ES-I3 (cell line): Measurements from ENCODE around the gene ETFA.

Source experiments
- H3K36me3 ChIP-seq: 2 replicates; pipeline ENCODE4 v1.6.1; 2013; ENCODE audit warnings: mild to moderate bottlenecking, low read length, control low read depth, moderate library complexity; ENCODE audit not compliant: insufficient read depth
- H3K4me1 ChIP-seq: 2 replicates; pipeline ENCODE4 v1.6.1; 2013; ENCODE audit warnings: mild to moderate bottlenecking, control low read depth, low read length; ENCODE audit not compliant: insufficient read depth
- H3K9ac ChIP-seq: 2 replicates; pipeline ENCODE4 v1.6.1; 2013; ENCODE audit warnings: low read depth, mild to moderate bottlenecking, low read length, moderate library complexity
- H3K9me3 ChIP-seq: 2 replicates; pipeline ENCODE4 v1.6.1; 2013; ENCODE audit warnings: mild to moderate bottlenecking, low read length, moderate library complexity; ENCODE audit not compliant: control insufficient read depth, insufficient read depth

ETFA gene

GRCh38 chr15:76199106-76200082, 111.9 kb downstream of the ETFA start:
- Histone ChIP-seq H3K9me3 (no peaks in the 10 kb centered on the region), H3K36me3 (no peaks in the 10 kb centered on the region), H3K4me1 (peaks cover 4% of the 10 kb centered on the region; the same call in 1 of the 2 replicates), H3K9ac (no peak overlapping the region)

GRCh38 chr15:76198456-76199105, 112.7 kb downstream of the ETFA start:
- Histone ChIP-seq H3K4me1 (peaks cover 4% of the 10 kb centered on the region; the same call in 1 of the 2 replicates), H3K9me3 (no peaks in the 10 kb centered on the region), H3K9ac (no peak overlapping the region), H3K36me3 (no peaks in the 10 kb centered on the region)

- Histone ChIP-seq H3K9me3 (no peaks in the 10 kb centered on the region), H3K4me1 (peaks cover 4% of the 10 kb centered on the region; the same call in 1 of the 2 replicates), H3K36me3 (no peaks in the 10 kb centered on the region), H3K9ac (no peak overlapping the region)
Observed at GRCh38 chr15:76197703-76198455, 113.4 kb downstream of the ETFA start.

- H3K9ac ChIP-seq, result no peak overlapping the region
- no peaks in the 10 kb centered on the region for H3K9me3 ChIP-seq
- no peaks in the 10 kb centered on the region for H3K36me3 ChIP-seq
- peaks cover 4% of the 10 kb centered on the region; the same call in 1 of the 2 replicates for H3K4me1 ChIP-seq
Observed at GRCh38 chr15:76196269-76197231, 114.7 kb downstream of the ETFA start.

- Histone ChIP-seq H3K9me3 (no peaks in the 10 kb centered on the region), H3K36me3 (no peaks in the 10 kb centered on the region), H3K9ac (no peak overlapping the region), H3K4me1 (peaks cover 8% of the 10 kb centered on the region; the same call in 1 of the 2 replicates)
Observed at GRCh38 chr15:76195506-76196268, 115.6 kb downstream of the ETFA start.

- Histone ChIP-seq H3K4me1 (peaks cover 4% of the 10 kb centered on the region; the same call in 1 of the 2 replicates), H3K9me3 (no peaks in the 10 kb centered on the region), H3K9ac (no peak overlapping the region), H3K36me3 (no peaks in the 10 kb centered on the region)
Observed at GRCh38 chr15:76193934-76194333, 117.3 kb downstream of the ETFA start.

- no peak overlapping the region for H3K9ac ChIP-seq
- no peaks in the 10 kb centered on the region for H3K36me3 ChIP-seq
- no peaks in the 10 kb centered on the region for H3K9me3 ChIP-seq
- H3K4me1 ChIP-seq, result peaks cover 4% of the 10 kb centered on the region; the same call in 1 of the 2 replicates
Observed at GRCh38 chr15:76192715-76193114, 118.6 kb downstream of the ETFA start.

- no peak overlapping the region for H3K9ac ChIP-seq
- H3K4me1 ChIP-seq, result peaks cover 4% of the 10 kb centered on the region; the same call in 1 of the 2 replicates
- no peaks in the 10 kb centered on the region for H3K9me3 ChIP-seq
- no peaks in the 10 kb centered on the region for H3K36me3 ChIP-seq
Observed at GRCh38 chr15:76191539-76192244, 119.6 kb downstream of the ETFA start.

GRCh38 chr15:76190751-76191538, 120.3 kb downstream of the ETFA start:
- H3K4me1 ChIP-seq, result peaks cover 4% of the 10 kb centered on the region; the same call in 1 of the 2 replicates
- H3K9me3 ChIP-seq, result no peaks in the 10 kb centered on the region
- no peaks in the 10 kb centered on the region for H3K36me3 ChIP-seq
- H3K9ac ChIP-seq, result no peak overlapping the region

- H3K9me3 ChIP-seq, result no peaks in the 10 kb centered on the region
- peaks cover 4% of the 10 kb centered on the region; the same call in 1 of the 2 replicates for H3K4me1 ChIP-seq
- no peak overlapping the region for H3K9ac ChIP-seq
- no peaks in the 10 kb centered on the region for H3K36me3 ChIP-seq
Observed at GRCh38 chr15:76190070-76190564, 121.2 kb downstream of the ETFA start.

GRCh38 chr15:76189106-76189505, 122.2 kb downstream of the ETFA start:
- Histone ChIP-seq H3K36me3 (no peaks in the 10 kb centered on the region), H3K9ac (no peak overlapping the region), H3K9me3 (no peaks in the 10 kb centered on the region), H3K4me1 (peaks cover 4% of the 10 kb centered on the region; the same call in 1 of the 2 replicates)
